ENCODE results near the gene FJX1.

- TF ChIP-seq CTCF (IDR thresholded peaks at IDR 0.05; ENCODE audit: poor library complexity) (no peak), EZH2phosphoT487 (IDR thresholded peaks at IDR 0.05; ENCODE audit: low read depth, severe bottlenecking, unreplicated experiment) (no peak), EZH2 (IDR thresholded peaks at IDR 0.05; ENCODE audit: borderline replicate concordance) (no peak)
These were observed 1.8 kb downstream of the FJX1 start for GRCh38 chr11:35619855-35620640.
